Right lobe of liver (tissue), 4 donors: ENCODE results near the gene SDR42E2.

Source experiments
- CTCF ChIP-seq, 4 donors: fragments of 200-600 bp in 3 of 4; fragments of 450-650 bp in 1 of 4; IDR thresholded peaks; one replicate each; pipeline versions ENCODE4 v1.5.1 to v1.8.0; 2016 to 2022; ENCODE audit warnings: antibody characterized with exemption in 4 of 4, mild to moderate bottlenecking in 2 of 4
- POLR2A ChIP-seq: fragments of 450-650 bp; IDR thresholded peaks from one replicate; pipeline ENCODE4 v1.6.1; 2017; ENCODE audit warnings: antibody characterized with exemption, mild to moderate bottlenecking
- donor health status: DM: no; HTN: no; CAD: no.
- donor health status: DM: no; HTN: no; CAD: no.
- donor health status: DM: no; HTN: yes; CAD: no.

- TF ChIP-seq CTCF (IDR thresholded peaks at IDR 0.05) (no peak), POLR2A (peak; percentile 50)
Observed at GRCh38 chr16:22192261-22193062, 30.2 kb downstream of the SDR42E2 start.
